Endometrial microvascular endothelial cells (primary cell): ENCODE results near the gene CXCL14. TPM values are rescaled to one million over a fixed set of nuclear protein-coding genes. Genes with fewer than 3 reads are reported as not detected.

Experiments
- in situ Hi-C: cut with HindIII; loops from 2 replicates; pipeline ENCODE4 v1.10.0; 2017; ENCODE audit warnings: low sequenced_read_pairs, low pct_unique_long_range_greater_than_20kb; ENCODE audit errors: inconsistent ontology term
- total RNA-seq: library from RNA; depleted of rRNA; stranded (reverse); fragments of >200 nt; gene quantifications from one replicate; pipeline ENCODE4 v1.2.3, GENCODE V29; 2015; ENCODE audit errors: inconsistent ontology term

The CXCL14 gene
- total RNA-seq, 1 donor from 2014 or later = not detected

DNA sequence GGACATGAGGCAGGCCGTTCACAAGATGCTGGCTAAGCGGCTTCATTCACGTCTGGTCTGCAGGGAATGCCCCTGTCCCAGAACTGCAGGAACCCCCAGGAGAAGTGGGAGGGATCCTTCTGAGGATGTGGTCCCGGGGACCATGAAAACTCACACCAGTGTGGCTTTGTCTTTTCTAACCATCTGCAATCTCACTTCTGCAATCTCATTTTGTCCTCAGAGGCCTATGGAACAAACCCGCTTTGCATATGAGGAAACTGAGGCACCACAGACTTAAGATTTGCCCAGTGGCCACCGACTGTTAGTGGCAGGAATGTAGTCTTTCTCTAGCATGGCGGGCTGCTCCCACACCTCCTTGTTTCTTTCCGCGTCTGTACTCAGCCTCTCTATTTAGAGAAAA lies 6.9 kb downstream of the CXCL14 start:
- in situ Hi-C loops = loop anchor here (25.0 kb wide), 2 partner anchors 110 to 265 kb away; partner anchors contain the start of genes SLC25A48 and TIFAB

GRCh38 chr5:135571066-135571609 lies 7.7 kb downstream of the CXCL14 start:
- in situ Hi-C loops = loop anchor here (25.0 kb wide), 2 partner anchors 109 to 266 kb away; partner anchors contain the start of genes SLC25A48 and TIFAB

DNA sequence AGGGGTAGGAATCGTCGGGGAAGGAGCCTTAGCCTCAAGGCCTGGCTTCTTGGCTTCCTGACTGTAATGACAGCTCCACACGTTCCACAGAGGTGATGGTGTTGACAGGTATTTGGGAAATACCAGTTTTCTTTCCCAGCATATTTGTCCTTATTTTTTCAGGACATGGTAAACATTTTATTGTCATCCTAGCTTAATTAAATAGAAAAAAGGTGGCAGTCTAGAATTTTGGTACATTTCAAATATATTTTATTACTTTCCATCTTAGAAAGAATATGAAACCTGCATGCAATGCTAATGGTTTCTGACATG lies 8.4 kb downstream of the CXCL14 start:
- in situ Hi-C loops = loop anchor here (25.0 kb wide), 2 partner anchors 108 to 267 kb away; partner anchors contain the start of genes SLC25A48 and TIFAB

DNA sequence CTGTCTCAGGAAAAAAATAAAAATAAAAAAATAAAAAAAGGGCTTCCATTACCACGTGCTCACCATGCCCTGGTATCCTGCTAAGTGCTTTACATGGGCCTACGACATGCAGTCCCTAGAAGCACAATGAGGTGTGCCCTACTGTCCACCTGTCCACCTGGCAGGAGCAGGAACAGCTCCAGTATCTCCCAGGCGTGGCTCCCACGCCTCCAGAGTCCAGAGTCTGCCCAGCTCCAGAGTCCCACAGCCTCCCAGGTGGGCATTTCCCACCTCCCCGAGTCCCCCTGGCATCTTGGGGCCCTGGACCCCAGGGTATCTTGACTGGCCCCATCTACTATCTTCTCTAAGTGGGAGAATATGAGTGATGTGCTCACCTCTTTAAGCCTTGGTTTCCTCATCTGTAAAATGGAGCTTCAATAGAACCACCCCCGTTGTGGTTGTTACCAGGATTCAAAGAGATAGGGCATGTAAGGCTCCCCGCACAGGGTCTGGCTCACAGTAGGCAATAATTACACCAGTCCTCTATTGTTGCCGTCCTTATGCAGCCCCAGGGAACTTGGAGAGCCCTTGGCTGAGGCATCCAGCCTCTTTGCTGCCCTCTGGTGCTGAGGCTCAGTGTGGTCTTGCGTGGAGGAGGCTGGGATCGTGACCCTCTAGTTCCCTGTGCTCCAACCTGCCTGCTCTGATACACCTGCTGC lies 8.9 kb downstream of the CXCL14 start:
- in situ Hi-C loops = loop anchor here (25.0 kb wide), 2 partner anchors 108 to 267 kb away; partner anchors contain the start of genes SLC25A48 and TIFAB

- in situ Hi-C loops = loop anchor here (25.0 kb wide), 2 partner anchors 107 to 268 kb away; partner anchors contain the start of genes SLC25A48 and TIFAB
These were observed 9.8 kb downstream of the CXCL14 start for GRCh38 chr5:135568923-135569360.

DNA sequence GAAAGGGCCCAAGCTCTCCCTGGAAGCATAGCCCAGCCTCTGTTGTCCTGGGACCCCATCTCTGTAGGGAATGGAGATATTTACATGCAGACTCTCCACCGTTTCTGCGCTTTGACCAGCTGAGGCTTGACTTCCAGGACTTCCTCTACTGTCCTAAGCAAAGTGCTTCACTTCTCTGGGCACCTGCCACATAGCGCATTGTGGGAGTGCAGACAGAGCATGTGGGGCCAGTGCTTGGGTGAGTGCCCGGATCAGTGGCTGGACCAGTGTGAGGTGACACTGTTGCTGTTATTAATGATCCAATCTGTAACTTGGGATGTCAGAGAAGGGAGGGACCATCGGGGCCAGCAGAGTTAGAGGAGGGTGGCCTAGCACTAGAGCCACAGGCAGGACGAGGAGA lies 10.5 kb downstream of the CXCL14 start:
- in situ Hi-C loops = loop anchor here (25.0 kb wide), 2 partner anchors 106 to 269 kb away; partner anchors contain the start of genes SLC25A48 and TIFAB

DNA sequence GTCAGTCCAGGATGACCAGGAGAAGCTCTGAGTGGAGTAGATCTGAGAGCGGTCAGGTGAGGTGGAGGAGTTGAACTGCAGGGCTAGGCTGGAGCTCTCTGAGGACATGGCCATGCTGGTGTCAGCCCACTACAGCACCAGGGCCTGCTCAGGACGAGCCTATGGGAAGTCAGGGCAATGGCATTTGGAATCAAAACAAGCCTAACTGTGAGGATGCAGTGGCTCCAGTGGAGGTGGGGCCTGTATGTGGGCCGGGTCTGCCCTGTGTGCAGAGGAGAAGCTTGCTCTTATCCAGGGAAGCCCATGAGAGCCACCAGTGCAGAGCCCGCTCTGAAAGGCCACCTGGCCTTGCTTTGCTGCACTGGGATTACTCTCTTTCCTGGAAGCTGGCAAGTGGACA lies 11.1 kb downstream of the CXCL14 start:
- in situ Hi-C loops = loop anchor here (25.0 kb wide), 2 partner anchors 105 to 270 kb away; partner anchors contain the start of genes SLC25A48 and TIFAB

DNA sequence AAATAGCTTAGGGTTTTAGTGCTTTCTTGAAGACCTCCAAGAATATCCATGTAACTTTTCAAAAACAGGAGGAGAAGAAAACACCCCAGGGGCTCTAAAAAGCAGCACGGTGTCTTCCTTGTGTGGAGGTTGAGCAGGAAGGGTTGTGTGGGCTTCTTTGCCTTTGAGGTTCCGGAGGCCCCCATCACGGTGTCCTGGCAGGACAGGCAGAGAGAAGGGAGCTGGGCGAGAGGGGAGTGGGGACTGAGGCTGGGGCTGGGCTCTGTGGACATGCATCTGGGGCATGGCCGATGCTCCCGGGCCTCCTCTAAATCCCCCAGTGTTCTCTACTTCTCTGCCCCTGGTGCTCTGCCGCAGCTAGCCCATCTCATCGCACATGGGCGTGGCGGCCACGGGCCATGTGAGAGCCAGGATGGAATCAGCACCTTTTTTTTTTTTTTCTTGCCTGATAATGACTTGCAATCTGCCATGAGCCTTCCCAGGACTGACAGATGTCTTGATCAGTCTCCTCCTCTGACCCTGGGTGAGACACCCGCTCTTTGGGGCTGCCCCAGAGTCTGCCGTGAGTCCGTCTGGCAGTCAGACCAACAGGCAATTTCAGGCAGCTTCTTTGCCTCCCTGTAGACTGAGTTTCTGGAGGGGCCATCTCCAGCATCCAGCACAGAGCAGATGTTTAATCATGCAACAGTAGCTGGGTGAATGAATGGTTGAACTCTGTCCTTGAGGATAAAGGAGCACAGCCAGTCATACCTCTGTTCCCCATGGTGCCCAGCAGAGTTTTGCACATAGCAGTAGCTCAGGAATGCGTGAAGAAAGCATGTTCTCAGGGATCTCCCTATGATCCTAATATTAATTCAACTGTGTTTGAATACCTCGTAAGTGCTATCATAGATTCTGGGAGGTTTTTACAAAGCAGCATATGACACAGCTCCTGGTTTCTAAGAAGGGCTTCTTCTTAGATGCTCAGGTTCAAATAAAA lies 12.1 kb downstream of the CXCL14 start:
- in situ Hi-C loops = loop anchor here (25.0 kb wide), 2 partner anchors 104 to 271 kb away; partner anchors contain the start of genes SLC25A48 and TIFAB

DNA sequence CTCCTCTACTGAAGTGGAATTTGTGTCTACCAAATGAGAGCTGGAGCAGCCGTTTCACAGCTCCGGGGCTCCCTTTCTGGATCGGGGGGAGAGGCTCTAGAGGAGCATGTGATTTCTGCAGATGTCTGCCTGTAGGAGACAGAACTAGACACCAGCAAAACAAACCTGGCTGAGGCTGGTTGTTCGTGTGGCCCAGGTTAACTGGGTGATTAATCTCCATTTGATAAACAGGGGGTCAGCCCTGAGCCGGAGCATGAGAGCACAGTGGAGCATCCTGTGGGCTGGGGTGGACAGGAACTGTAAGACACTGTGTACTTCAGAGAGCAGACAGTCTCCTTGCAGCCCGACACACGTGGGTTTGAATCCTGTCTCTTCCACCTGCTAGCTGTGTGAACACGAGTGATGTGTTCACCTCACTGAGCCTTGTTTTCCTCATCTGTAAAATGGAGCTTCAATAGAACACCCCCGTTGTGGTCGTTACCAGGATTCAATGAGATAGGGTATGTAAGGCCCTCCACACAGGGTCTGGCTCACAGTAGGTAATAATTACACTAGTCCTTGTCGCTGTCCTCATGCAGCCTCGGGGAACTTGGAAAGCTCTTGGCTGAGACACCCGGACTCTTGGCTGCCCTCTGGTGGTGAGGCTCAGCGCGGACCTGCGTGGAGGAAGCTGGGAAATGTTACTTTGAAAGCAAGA lies 12.9 kb downstream of the CXCL14 start:
- in situ Hi-C loops = loop anchor here (25.0 kb wide), 2 partner anchors 104 to 271 kb away; partner anchors contain the start of genes SLC25A48 and TIFAB

GRCh38 chr5:135565266-135565665 lies 13.5 kb downstream of the CXCL14 start:
- in situ Hi-C loops = loop anchor here (25.0 kb wide), 2 partner anchors 103 to 272 kb away; partner anchors contain the start of genes SLC25A48 and TIFAB

- in situ Hi-C loops = loop anchor here (25.0 kb wide), 2 partner anchors 102 to 273 kb away; partner anchors contain the start of genes SLC25A48 and TIFAB
These were observed 14.5 kb downstream of the CXCL14 start for GRCh38 chr5:135564331-135564730.

DNA sequence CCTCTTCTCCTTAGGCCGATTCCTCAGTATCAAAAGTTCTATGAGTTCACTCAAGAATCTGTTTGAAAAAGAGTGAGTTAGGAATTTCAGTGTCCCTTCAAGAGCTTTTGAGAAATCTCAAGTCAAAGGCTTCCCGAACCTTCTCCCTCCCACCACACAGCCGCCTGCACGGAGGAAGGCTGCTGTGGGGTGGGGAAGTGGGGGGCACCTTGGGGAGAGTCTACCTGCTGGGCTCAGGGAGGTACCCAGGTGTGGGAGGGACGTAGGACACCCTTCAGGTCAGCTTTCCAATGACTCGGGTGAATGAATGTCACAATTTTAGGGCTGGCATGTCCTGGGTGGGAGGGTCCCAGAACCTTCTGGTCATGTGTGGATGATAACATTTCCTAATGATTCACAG lies 17.5 kb downstream of the CXCL14 start:
- in situ Hi-C loops = loop anchor here (25.0 kb wide), 2 partner anchors 99 to 276 kb away; partner anchors contain the start of genes SLC25A48 and TIFAB

DNA sequence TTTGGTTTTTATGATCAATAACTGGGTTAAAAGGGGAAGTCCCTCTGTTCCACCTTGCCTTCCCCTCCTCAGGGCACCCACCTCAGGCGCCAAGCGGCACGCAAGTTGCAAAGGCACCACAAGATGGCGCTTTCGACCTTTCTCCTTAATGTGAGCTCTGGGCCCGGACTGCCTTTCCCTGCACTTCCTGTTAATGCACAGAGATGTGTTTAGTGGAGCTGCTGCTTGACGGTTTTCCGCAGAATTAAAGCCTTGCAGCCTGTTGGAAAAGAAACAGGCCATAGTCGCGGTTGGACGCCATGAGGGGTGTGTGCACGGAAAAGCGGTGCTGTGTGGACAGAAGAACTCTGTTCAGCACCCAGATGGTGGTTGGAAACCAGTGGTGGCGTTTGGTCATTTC lies 17.9 kb downstream of the CXCL14 start:
- in situ Hi-C loops = loop anchor here (25.0 kb wide), 2 partner anchors 99 to 276 kb away; partner anchors contain the start of genes SLC25A48 and TIFAB

- in situ Hi-C loops = loop anchor here (25.0 kb wide), 2 partner anchors 97 to 278 kb away; partner anchors contain the start of genes SLC25A48 and TIFAB
These were observed 19.4 kb downstream of the CXCL14 start for GRCh38 chr5:135559354-135559753.

- in situ Hi-C loops = loop anchor here (25.0 kb wide), 2 partner anchors 95 to 280 kb away; partner anchors contain the start of genes SLC25A48 and TIFAB
These were observed 21.5 kb downstream of the CXCL14 start for GRCh38 chr5:135557076-135557838.

GRCh38 chr5:135556620-135557019 lies 22.2 kb downstream of the CXCL14 start:
- in situ Hi-C loops = loop anchor here (25.0 kb wide), 2 partner anchors 94 to 281 kb away; partner anchors contain the start of genes SLC25A48 and TIFAB

GRCh38 chr5:135555530-135555929 lies 23.3 kb downstream of the CXCL14 start:
- in situ Hi-C loops = loop anchor here (25.0 kb wide), 2 partner anchors 93 to 282 kb away; partner anchors contain the start of genes SLC25A48 and TIFAB
